ENCODE measurements around the gene GJC2. TPM values are rescaled to one million over a fixed set of nuclear protein-coding genes. Genes with fewer than 3 reads are reported as not detected.

Gene GJC2
- total and polyA plus RNA-seq, 4 donors: 0.10 to 0.79 (median 0.25) TPM; not detected in 1

DNA sequence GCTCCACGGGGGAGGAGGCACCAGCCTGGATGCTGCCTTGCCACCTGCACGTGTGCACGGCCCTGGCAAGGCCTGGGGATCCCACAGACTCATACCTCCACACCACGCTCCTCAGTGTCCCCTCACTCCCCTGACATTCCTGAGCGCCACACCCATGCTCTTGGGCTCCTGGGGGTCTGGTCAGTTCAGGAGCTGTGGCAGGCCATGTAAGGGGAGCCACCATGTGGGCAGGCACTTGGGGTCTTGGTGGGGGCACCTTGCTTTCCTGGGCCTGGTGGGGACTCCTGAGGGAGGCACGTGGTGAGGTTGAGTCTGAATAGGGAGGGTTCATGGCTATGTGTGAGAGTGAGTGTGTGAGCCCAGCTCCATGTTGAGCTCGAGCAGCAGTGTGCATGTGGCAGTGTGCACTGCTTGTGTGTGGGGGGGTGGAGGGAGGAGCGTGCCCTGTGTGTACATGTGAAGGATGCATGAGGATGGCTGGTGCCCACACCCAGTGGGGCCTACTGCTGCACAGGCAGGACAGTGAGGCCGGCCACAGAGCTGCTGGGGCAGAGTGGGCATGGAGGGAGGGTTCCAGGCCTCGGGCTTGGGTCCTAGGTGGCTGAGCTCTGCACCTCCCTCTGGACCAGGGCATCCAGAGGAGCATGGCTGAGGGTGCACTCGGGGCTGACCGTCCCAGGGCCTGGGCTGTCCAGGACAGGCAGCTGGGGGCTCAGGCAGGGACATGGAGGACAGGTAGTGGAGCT lies 1.6 kb downstream of the GJC2 start:
- DNase-seq (ENCODE audit: low spot score): no peak
- no peak for TF ChIP-seq GABPA (IDR thresholded peaks at IDR 0.05 in 1 of 2, conservative IDR thresholded peaks at IDR 0.05 in 1 of 2)
- no peak overlapping the region for H3K4me3 ChIP-seq (ENCODE audit: low read depth in 1 of 3, low read length in 3 of 3)
- H3K4me1 ChIP-seq (ENCODE audit: control insufficient read depth in 4 of 4, insufficient read depth in 4 of 4, low read length in 3 of 4): peaks cover 0 to 3% (median 1%) of the 10 kb centered on the region in 4 donors
- H3K9me3 ChIP-seq (ENCODE audit: control insufficient read depth in 4 of 4, low read length in 3 of 4): no peaks in the 10 kb centered on the region
- H3K27ac ChIP-seq (ENCODE audit: low read depth in 1 of 2, low read length in 2 of 2): peak overlapping the region in 1 of 2 donors; percentile 64
- H3K27me3 ChIP-seq (ENCODE audit: control insufficient read depth in 4 of 4, insufficient read depth in 4 of 4, low read length in 3 of 4): no peaks in the 10 kb centered on the region
- H3K9ac ChIP-seq (ENCODE audit: low read depth in 1 of 2, low read length in 2 of 2): no peak overlapping the region
- WGBS: 88% methylated on average over 12 of the region's 12 CpGs
- H3K36me3 ChIP-seq (ENCODE audit: control insufficient read depth in 4 of 4, insufficient read depth in 3 of 4, low read depth in 1 of 4, low read length in 3 of 4): peaks cover 0 to 14% (median 8%) of the 10 kb centered on the region in 4 donors

- 92% methylated on average over 19 of the region's 19 CpGs for WGBS
- no peak for TF ChIP-seq NR2F2 (IDR thresholded peaks at IDR 0.05)
- TF ChIP-seq JUND (IDR thresholded peaks at IDR 0.05): no peak
- no peak for TF ChIP-seq HNF4G (IDR thresholded peaks at IDR 0.05)
- TF ChIP-seq TAF1 (conservative IDR thresholded peaks at IDR 0.05): no peak
- TF ChIP-seq EGR1 (IDR thresholded peaks at IDR 0.05; ENCODE audit: low read depth in 2 of 2): no peak
- TF ChIP-seq GABPA (IDR thresholded peaks at IDR 0.05 in 1 of 2, conservative IDR thresholded peaks at IDR 0.05 in 1 of 2): no peak
- TF ChIP-seq, protein P1, sequence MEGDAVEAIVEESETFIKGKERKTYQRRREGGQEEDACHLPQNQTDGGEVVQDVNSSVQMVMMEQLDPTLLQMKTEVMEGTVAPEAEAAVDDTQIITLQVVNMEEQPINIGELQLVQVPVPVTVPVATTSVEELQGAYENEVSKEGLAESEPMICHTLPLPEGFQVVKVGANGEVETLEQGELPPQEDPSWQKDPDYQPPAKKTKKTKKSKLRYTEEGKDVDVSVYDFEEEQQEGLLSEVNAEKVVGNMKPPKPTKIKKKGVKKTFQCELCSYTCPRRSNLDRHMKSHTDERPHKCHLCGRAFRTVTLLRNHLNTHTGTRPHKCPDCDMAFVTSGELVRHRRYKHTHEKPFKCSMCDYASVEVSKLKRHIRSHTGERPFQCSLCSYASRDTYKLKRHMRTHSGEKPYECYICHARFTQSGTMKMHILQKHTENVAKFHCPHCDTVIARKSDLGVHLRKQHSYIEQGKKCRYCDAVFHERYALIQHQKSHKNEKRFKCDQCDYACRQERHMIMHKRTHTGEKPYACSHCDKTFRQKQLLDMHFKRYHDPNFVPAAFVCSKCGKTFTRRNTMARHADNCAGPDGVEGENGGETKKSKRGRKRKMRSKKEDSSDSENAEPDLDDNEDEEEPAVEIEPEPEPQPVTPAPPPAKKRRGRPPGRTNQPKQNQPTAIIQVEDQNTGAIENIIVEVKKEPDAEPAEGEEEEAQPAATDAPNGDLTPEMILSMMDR (IDR thresholded peaks at IDR 0.05; ENCODE audit: low read depth, low read length, missing input control): no peak
- TF ChIP-seq HNF4A (conservative IDR thresholded peaks at IDR 0.05): no peak
- TF ChIP-seq ZBTB33 (IDR thresholded peaks at IDR 0.05): no peak
- no peak for TF ChIP-seq YY1 (IDR thresholded peaks at IDR 0.05)
- TF ChIP-seq RXRA (IDR thresholded peaks at IDR 0.05): no peak
- no peak for TF ChIP-seq RAD21 (IDR thresholded peaks at IDR 0.05)
- peaks cover 0 to 6% (median 1%) of the 10 kb centered on the region in 4 donors for H3K4me1 ChIP-seq (ENCODE audit: control insufficient read depth in 4 of 4, insufficient read depth in 4 of 4, low read length in 3 of 4)
These were observed 2.6 kb downstream of the GJC2 start for GRCh38 chr1:228152097-228152917.

DNA sequence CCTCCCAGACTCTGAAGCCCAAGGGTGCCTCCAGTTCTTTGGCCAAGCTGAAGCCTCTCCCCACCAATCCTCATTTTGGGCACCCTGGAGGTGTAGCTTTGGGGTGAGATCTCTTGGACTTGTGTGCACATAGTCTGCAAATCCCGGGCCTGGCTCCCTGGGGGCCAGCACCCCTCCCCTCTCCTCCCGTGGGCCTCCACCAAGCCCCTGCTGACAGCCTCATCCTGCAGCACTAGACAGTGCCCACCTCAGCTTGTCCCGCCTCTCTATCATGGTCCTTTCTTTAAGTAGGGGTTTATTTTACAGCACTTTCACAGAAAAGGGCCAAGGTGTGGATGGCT lies 3.2 kb downstream of the GJC2 start:
- TF ChIP-seq FOXA1 (IDR thresholded peaks at IDR 0.05) (no peak), RXRA (IDR thresholded peaks at IDR 0.05) (no peak), FOXA2 (IDR thresholded peaks at IDR 0.05) (no peak)
- H3K27ac ChIP-seq (ENCODE audit: low read depth in 1 of 2, low read length in 2 of 2): no peak overlapping the region
- 86% methylated on average over 3 of the region's 3 CpGs for WGBS
- no peak for DNase-seq (ENCODE audit: low spot score)
- H3K4me1 ChIP-seq (ENCODE audit: control insufficient read depth in 4 of 4, insufficient read depth in 4 of 4, low read length in 3 of 4): peaks cover 0 to 6% (median 1%) of the 10 kb centered on the region in 4 donors
- no peaks in the 10 kb centered on the region for H3K27me3 ChIP-seq (ENCODE audit: control insufficient read depth in 4 of 4, insufficient read depth in 4 of 4, low read length in 3 of 4)
- peaks cover 0 to 10% (median 7%) of the 10 kb centered on the region in 4 donors for H3K36me3 ChIP-seq (ENCODE audit: control insufficient read depth in 4 of 4, insufficient read depth in 3 of 4, low read depth in 1 of 4, low read length in 3 of 4)
- H3K9ac ChIP-seq (ENCODE audit: low read depth in 1 of 2, low read length in 2 of 2): no peak overlapping the region
- H3K9me3 ChIP-seq (ENCODE audit: control insufficient read depth in 4 of 4, low read length in 3 of 4): no peaks in the 10 kb centered on the region
- no peak overlapping the region for H3K4me3 ChIP-seq (ENCODE audit: low read depth in 1 of 3, low read length in 3 of 3)

More at GRCh38 chr1:228152097-228152917, 2.6 kb downstream of the GJC2 start:
- H3K27me3 ChIP-seq (ENCODE audit: control insufficient read depth in 4 of 4, insufficient read depth in 4 of 4, low read length in 3 of 4): no peaks in the 10 kb centered on the region
- H3K9ac ChIP-seq (ENCODE audit: low read depth in 1 of 2, low read length in 2 of 2): no peak overlapping the region
- H3K4me3 ChIP-seq (ENCODE audit: low read depth in 1 of 3, low read length in 3 of 3): no peak overlapping the region
- no peak for DNase-seq (ENCODE audit: low spot score)
- no peak overlapping the region for H3K27ac ChIP-seq (ENCODE audit: low read depth in 1 of 2, low read length in 2 of 2)
- no peaks in the 10 kb centered on the region for H3K9me3 ChIP-seq (ENCODE audit: control insufficient read depth in 4 of 4, low read length in 3 of 4)
- H3K36me3 ChIP-seq (ENCODE audit: control insufficient read depth in 4 of 4, insufficient read depth in 3 of 4, low read depth in 1 of 4, low read length in 3 of 4): peaks cover 0 to 12% (median 7%) of the 10 kb centered on the region in 4 donors
